ENCODE data around the gene MBNL1.

DNA sequence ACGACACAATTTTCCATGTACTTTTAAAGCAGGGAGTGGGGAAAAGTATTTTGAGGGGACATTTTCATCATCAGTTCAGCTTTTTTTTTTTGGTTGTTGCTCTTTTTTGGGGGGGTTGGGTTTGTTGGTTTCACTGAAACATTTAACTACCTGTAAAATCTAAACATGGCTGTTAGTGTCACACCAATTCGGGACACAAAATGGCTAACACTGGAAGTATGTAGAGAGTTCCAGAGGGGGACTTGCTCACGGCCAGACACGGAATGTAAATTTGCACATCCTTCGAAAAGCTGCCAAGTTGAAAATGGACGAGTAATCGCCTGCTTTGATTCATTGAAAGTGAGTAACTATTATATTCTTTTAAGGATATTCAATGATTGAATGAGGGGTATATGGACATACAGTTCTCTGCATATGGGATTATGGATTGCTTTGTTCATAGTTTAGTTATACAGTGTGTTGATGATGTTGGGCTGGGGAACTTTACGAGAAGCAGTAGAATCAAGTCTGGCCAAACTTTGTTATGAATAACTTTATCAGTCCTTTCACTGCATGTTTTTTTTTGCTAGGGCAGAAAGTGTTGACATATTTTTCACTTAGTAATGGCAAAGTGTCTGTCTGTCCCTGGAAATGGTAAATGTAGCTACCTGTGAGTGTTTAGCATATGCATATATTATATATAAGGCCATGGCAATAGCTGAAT, 31.5 kb downstream of the MBNL1 start:
- TF ChIP-seq EZH2 (IDR thresholded peaks at IDR 0.05) (no peak), POLR2AphosphoS5 (IDR thresholded peaks at IDR 0.05; ENCODE audit: borderline replicate concordance, low read depth, low read length) (no peak), FOXP2 (optimal IDR thresholded peaks at IDR 0.05; ENCODE audit: control extremely low read depth, extremely low read length, insufficient read depth) (no peak)
